Activated CD8-positive, alpha-beta memory T cell treated with anti-CD3 and anti-CD28 coated beads, Interleukin-2, amount 50 U/mL, for 24 hours (primary cell): ENCODE results near the gene PTPRD.

Source experiments
- DNase-seq: peaks from one replicate; pipeline ENCODE4 v3.0.0-alpha.2; 2020; ENCODE audit errors: extremely low read depth

Gene PTPRD

GRCh38 chr9:8863886-8864544, 1748.8 kb downstream of the PTPRD start:
- no peak for DNase-seq

- no peak for DNase-seq
Measured at GRCh38 chr9:8863069-8863468, 1749.7 kb downstream of the PTPRD start.

GRCh38 chr9:8860925-8861324, 1751.9 kb downstream of the PTPRD start:
- DNase-seq = no peak

GRCh38 chr9:8860086-8860485, 1752.7 kb downstream of the PTPRD start:
- no peak for DNase-seq

GRCh38 chr9:8859416-8859815, 1753.4 kb downstream of the PTPRD start:
- no peak for DNase-seq

- no peak for DNase-seq
Measured at GRCh38 chr9:8858596-8859161, 1754.1 kb downstream of the PTPRD start.

- no peak for DNase-seq
Measured at GRCh38 chr9:8857926-8858595, 1754.7 kb downstream of the PTPRD start.

- DNase-seq = no peak
Measured at GRCh38 chr9:8857068-8857925, 1755.5 kb downstream of the PTPRD start.

- no peak for DNase-seq
Measured at GRCh38 chr9:8856396-8857067, 1756.3 kb downstream of the PTPRD start.

GRCh38 chr9:8855046-8855445, 1757.8 kb downstream of the PTPRD start:
- DNase-seq = no peak

GRCh38 chr9:8852301-8852864, 1760.4 kb downstream of the PTPRD start:
- no peak for DNase-seq

- no peak for DNase-seq
Measured at GRCh38 chr9:8850914-8851313, 1761.9 kb downstream of the PTPRD start.

GRCh38 chr9:8845808-8846207, 1767.0 kb downstream of the PTPRD start:
- no peak for DNase-seq

GRCh38 chr9:8845376-8845775, 1767.4 kb downstream of the PTPRD start:
- no peak for DNase-seq

GRCh38 chr9:8844549-8844948, 1768.3 kb downstream of the PTPRD start:
- no peak for DNase-seq

- DNase-seq = no peak
Measured at GRCh38 chr9:8842402-8843193, 1770.2 kb downstream of the PTPRD start.

GRCh38 chr9:8838136-8838535, 1774.7 kb downstream of the PTPRD start:
- DNase-seq = no peak

GRCh38 chr9:8835291-8835690, 1777.5 kb downstream of the PTPRD start:
- DNase-seq = no peak

GRCh38 chr9:8832955-8833354, 1779.8 kb downstream of the PTPRD start:
- DNase-seq = no peak

GRCh38 chr9:8832386-8832785, 1780.4 kb downstream of the PTPRD start:
- DNase-seq = no peak

GRCh38 chr9:8831568-8831967, 1781.2 kb downstream of the PTPRD start:
- DNase-seq = no peak
